CD1c-positive myeloid dendritic cell (primary cell): ENCODE measurements around the gene KLK2.

Experiments
- DNase-seq: peaks from one replicate; pipeline ENCODE4 v3.0.0-alpha.2; 2016; ENCODE audit errors: extremely low spot score

The KLK2 gene

DNA sequence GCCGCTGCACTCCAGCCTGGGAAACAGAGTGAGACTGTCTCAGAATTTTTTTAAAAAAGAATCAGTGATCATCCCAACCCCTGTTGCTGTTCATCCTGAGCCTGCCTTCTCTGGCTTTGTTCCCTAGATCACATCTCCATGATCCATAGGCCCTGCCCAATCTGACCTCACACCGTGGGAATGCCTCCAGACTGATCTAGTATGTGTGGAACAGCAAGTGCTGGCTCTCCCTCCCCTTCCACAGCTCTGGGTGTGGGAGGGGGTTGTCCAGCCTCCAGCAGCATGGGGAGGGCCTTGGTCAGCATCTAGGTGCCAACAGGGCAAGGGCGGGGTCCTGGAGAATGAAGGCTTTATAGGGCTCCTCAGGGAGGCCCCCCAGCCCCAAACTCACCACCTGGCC lies at the start of gene KLK2:
TSS of gene KLK2 (plus strand) at position 384 of the 400 bp plus-strand sequence. CDS start 35 bp downstream, outside the sequence.
- DNase-seq = no peak

DNA sequence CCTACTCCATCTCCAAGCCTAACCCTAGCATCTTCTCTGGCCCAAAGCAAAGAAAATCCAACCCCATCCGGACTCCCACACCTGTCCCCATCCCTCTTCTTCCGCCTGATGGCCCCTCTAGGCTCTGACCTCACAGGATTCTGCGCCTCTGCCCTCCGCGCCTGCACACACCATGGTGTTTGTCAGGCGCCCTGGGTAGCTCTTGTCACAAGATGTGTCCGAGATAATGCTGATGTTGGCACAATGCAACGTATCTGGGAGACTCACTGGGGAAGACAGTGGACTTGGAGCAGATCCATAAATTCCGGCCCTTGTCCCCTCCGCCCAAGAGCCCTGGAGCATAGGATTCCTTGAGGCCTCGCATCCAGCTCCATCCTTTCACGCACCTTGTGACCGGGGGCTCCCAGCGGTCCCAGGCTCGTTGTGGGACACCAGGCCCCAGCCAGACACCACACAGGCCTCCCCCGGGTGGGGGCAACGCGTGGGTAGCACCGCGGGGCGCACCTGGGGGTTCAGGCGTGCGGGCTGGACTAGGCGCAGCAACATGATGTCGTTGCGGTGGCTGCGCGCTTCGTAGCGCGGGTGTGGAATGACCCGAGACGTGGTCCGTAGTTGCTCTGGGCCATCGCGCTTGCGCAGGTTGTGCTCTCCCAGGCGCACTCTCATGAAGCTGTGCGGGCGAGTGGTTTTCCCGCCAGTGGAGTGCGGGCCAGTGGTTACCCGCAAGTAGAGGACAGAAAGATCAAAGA lies 46.6 kb upstream of the KLK2 start:
- no peak for DNase-seq

DNA sequence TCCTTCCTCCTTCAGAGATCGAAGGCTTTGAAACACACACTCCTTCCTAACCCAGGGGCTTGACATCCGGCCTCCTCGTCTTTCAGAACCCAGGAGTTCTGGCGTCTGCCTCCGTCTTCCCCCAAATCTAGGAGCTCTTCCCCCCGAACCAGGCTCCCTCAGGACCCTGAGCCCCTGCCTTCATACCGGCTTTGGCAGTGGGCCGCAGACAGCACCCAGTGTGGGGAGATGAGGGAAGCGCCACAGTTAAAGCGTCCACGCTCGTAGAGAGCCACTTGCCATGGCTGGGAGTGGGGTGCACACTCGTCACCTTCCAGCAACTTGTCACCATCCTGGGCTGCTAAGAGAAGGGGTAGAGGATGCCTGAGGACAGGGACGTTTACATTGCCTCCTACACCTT lies 45.8 kb upstream of the KLK2 start:
- no peak for DNase-seq

DNA sequence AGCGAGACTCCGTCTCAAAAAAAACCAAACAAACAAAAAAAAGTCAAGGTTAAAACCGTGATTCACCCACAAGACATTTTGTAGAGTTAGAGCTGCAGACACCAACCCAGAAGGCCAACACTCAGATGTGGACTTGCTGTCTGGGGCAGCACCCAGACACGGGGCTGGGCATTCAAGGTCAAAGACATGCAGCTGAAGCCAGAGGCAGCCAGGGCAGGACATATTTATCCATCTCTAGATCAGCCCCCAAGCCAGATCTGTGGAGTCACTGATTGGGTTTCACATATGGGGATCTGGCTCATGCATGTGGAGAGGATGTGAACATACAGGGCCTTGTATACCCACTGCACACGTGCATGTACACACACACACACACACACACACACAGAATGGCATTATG lies 43.4 kb upstream of the KLK2 start:
- no peak for DNase-seq

DNA sequence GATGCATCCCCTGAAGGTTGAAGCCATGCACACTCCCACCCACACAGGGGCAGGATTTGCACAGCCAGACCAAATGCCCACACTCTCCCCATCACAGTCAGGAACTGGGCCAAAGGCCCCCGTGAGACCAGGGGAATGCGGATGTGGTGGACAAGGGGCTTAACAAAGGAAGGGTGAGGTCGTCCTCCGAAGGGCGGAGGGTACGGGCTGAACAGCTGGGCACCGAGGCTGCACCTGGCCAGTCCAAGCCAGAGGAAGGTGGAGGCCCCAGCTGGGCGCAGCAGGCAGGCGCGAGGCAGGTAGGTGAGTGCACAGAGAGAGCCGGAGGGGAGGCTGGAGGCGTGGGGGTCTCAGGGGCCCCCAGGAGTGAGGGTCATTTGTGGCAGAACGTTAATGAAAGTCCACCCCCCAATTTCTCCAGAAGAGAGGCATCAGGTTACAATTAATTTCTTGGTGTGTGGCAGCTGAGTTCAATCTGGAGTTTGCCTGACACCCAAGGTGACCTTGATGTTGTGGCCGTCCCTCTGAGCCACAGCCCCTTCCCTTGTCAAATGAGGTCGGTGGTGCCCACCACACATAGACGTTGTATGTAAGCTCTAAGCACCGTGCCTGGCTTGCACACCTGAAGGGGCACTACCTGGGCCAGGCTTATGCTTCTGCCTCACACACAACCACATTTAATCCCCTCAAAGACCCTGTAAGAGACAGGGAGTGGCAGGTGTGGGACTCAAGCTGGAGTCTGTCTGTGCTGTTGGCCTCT lies 42.8 kb upstream of the KLK2 start:
- DNase-seq = no peak

DNA sequence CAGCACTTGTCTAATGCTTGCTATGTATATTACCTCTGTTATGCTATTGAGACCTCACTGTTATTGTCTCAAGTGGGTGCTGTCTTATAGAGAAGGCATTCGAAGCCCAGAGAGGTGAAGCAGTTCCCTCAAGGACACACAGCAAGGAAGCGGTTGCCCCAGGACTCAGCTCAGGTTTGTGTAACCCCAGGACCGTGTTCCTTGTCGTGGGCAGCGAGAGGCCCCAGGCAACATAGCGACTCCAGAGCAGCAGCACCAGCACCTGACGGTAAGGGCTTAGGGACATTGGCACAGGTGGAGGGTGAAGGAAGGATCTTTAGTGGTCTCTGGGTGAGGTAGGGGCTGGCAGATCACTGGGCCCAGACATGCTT lies 42.2 kb upstream of the KLK2 start:
- no peak for DNase-seq

DNA sequence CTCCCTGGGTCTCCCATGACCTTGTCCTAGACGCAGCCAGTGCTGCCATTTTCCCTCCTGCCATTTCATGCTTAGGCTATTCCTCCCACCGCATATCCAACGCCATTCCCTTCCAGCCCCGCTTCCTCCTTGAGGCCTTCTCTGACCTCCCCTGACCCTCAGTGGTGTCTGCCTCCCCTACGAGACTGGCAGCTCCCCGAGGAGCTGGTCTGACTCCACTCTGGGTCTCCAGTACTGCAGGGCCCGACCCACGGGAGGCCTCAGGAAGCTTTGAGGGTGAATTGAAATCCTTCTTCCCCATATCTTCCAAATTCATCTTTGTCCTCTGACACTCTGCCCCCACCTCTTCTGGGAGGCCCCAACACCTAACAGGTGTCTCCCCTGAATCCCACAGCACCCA lies 40.6 kb upstream of the KLK2 start:
- DNase-seq = no peak

DNA sequence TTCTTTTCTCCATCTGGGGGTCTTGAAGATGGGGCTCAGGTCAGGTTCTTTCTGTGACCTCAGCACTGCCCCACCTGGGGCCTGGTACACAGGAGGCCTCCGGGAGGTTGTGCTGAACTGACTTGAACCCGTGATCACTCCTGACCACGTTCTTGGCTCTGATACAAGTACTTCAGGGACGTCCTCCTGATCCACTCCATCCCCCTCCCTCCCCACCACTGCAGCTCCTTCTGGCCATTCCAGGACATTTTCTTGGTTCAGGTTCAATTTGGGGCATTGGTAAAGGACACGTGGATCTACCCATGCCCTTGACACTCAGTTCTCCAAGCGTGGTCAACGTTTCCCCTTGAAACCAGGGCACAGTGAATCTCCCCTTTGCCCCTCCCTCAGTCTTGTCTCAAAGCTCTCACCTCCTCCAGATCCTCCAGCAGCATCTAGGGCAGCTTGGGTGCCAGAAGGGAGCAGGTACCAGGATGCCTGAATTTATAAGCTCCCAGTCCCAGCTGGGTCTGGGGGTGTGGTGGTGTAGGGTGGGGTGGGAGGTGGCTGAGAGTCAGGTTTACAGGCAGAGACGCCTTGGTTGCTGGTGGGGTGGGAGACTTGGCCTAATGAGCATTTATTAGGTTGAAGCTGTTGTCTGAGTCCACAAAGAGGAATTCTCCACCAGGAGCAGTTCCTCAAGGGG lies 40.0 kb upstream of the KLK2 start, which contains the start of gene KLK15:
TSS of gene KLK15 (minus strand) at position 458 of the 685 bp plus-strand sequence. CDS start 2,082 bp downstream, outside the sequence.
- DNase-seq = no peak

DNA sequence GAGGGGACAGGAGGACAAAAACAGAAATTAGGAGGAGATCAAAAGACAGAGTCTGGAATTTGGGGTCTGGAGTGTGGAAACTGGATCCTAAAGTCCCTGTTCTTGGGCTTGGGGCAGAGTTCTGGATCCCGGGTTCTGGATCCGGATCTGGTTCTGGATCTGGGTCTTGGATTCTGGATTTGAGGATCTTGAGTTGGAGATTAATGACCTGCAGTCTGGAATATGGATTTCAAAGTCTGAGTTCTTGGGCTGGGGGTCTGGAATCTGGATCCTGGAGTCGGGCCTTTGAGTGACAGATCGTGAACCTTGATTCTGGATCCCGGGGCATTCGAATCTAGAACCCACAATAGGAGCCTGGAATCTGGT lies 39.5 kb upstream of the KLK2 start:
- no peak for DNase-seq

DNA sequence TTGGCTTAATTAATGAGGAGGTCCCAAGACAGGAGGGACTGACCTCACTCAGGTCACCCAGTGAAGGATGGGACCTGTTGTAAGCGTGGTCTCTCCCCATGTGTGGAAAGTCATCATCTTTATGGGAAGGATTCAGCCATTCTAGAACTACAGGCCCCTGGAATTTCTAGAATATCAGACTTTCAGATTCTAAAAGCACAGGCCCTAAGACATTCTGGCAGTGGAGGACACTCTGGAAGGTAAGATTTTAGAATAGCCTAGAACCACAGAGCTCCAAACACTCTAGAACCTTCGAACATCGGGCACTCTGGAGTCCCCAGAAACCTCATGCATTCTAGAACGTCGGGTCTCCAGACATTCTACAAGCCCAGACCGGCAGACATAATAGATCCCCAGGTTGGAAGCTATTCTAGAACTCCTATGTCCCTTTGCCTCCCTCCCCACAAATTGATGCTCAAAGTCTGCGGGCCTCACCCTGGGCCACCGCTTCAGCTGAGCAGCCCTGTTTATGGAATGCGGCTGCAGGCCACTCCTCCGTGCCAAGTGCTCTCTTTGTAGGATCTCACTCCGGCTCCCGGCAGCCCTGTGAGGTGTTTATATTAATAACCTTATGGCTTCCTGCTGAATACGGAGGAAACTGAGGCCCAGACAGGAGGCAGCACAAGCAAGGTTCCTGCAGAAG lies 38.0 kb upstream of the KLK2 start:
- DNase-seq = no peak

DNA sequence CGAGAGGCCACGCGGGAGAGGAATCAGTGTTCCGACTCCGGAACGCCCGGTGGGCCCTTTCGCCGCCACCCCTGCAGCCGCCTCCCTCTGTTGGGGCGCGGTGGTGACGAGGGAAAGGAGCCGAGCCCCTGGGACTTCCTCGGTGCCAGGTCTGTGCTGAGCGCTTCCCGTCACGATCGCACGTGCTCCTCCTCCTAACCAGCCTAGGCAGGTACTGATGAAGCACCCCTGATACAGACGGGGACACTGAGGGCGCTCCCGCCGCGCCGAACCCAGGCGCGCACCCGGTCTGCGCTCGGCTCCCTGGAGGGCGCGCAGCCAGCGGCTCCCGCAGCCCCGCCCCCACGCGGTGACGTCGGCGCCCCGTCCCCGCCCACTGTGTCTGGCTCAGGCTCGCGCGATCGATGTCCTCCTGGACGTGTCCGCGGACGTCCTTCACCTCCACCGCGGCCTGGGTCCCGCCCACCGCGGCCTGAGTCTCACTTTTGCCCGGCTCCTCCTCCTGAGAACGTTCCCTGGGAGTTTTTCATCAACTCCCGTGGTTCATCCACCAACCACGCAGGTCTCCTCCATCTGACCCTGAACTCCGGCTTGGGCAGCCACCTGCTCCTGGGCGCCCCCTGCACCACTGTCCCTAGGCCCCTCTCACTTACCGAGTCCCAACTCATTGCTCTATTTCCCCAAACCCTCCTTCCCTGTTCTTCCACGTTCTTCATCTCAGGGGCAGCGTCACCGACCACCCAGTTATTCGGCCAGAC lies 37.3 kb upstream of the KLK2 start:
- DNase-seq = peak; percentile 76

DNA sequence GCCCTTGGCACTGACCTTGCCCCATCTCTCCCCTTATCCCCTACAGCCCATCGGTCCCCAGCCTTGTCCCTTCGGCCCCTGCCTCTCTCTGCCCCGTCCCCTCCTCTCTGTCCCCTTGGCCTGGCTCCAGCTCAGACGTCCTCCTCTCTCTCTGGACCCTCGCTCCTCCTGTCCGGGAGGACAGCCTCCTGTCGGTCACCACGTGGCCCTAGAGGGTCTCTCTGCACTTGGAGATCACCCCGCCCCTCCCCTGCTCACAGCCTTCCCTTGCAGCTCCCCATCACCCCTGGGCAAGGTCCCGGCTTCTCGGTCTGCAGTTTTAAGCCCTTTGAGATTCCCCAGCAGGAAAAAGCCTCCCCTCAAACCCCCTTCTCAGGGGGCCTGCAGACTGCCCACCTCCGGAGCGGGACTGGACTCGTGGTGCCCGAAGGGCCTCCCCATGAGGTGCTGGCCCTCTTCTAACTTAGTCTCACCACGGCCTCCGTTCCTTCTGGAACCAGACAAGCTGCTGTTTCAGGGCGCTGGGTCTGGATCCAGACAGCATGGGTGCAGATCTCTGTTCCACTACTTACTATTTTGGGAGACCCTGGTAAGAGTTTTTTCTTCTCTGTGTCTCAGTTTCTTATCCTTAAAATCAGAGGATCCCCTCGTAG lies 36.6 kb upstream of the KLK2 start:
- DNase-seq = no peak

DNA sequence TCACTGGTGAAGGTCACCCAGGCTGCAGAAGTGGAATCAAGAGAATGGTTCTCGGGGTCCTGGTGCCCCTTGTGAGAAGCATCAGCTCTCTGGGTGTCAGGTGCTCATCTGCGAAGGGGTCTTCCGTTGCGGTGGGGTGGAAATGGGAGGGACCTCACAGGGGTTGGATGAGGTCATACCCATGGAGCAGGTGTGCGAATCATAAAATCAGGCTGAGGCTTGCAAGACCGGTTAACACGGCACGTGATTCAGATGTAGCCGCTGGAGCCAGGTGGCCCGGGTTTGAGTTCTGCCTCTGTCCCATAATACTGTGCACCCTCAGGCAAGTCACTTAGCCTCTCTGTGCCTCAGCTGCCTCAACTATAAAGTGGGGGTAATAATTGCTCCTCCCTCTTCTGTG lies 35.9 kb upstream of the KLK2 start:
- no peak for DNase-seq

DNA sequence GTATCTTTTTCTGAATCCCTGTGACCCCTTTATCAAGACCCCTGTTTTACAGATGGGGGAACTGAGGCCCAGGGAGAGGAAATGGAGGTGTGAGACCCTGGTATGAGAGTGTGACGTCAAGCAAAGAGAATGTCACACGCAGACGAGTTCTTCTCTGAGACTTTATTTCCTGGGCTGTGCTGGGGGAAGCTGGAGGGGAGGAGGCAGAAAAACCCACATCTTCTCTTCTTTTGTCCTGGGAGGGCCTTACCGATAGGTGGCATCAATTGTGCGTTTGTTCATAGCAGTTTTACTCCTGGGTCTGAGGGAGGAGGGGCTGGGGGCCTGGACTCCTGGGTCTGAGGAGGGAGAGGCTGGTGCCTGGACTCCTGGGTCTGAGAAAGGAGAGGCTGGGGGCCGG lies 35.0 kb upstream of the KLK2 start:
- no peak for DNase-seq

DNA sequence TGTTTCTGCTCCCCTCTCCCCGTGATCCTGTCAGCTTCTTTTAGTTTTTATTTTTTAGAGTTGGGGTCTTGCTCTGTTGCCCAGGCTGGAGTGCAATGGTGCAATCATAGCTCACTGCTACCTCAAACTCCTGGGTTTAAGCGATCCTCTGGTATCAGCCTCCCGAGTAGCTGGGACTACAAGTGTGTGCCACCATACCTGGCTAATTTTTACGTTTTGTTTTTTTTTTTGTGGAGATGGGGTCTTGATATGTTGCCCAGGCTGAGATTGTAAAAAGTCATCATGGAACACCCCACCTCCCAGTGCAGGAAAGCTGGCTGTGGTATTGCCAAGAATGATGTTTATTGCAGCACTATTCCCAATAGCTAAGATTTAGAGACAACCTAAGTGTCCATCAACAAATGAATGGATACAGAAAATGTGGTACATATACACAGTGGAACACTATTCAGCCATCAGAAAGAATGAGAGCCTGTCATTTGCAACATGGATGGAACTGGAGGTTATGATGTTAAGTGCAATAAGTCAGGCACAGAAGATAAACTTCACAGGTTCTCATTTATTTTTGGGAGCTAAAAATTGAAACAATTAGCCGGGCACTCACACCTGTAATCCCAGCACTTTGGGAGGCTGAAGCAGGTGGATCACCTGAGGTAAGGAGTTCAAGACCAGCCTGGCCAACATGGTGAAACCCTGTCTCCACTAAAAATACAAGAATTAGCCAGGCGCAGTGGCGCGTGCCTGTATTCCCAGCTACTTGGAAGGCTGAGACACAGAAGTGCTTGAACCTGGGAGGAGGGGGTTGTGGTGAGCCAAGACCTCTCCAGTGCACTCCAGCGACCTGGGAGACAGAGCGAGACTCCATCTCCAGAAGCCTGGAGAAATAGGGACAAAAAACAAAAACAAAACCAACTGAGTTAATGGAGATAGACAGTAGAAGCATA lies 33.3 kb upstream of the KLK2 start:
- DNase-seq = no peak

DNA sequence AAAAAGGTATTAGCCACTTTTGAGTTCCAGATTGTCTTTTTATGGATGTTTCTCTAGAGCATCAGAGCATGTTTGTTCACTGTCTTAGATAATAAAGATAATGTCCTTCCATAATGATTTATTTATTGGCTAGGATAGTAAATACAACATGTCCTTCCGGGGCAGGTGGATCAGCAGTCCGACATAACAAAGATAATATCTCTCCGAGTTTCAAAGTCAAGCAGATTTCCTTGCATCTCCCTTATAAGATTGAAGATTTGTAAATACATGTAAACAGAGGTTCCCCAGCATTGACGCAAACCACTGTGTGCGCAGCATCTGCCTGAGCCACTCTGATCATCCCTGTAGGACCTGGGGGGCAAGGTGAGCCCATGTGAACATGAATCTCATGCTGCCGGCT lies 31.1 kb upstream of the KLK2 start:
- no peak for DNase-seq

DNA sequence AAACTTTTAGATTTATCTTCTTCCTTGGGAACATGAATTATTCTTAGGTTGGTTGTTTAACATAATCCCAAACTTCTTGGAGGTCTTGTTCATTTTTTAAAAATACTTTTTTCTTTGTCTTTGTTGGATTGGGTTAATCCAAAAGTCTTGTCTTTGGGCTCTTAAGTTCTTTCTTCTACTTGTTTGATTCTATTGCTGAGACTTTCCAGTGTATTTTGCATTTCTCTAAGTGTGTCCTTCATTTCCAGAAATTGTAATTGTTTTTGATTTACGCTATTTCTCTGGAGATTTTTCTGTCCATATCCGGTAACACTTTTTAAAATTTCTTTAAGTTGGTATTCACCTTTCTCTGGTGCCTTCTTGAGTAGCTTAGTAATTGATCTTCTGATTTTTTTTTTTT lies 30.0 kb upstream of the KLK2 start:
- DNase-seq = no peak

DNA sequence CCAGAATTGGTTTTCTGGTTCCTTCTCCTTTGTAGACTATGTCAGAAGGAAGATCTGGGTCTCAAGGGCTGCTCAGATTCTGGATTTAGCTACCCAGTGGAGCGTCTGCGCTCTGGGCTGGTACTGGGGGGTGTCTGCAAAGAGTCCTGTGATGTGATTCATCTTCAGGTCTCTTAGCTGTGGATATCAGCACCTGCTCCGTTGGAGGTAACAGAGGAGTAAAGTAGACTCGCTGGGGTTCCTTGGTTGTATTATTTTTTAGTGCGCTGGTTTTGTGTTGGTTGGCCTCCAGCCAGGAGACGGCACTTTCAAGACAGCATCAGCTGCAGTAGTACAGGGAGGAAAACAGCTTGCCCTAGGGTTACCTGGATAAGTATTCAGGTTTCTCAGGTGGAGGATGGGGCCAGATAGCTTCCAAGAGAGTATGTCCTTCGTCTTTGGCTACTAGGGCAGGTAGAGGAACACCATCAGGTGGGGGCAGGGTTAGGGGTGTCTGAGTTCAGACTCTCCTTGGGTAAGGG lies 29.5 kb upstream of the KLK2 start:
- DNase-seq = no peak

DNA sequence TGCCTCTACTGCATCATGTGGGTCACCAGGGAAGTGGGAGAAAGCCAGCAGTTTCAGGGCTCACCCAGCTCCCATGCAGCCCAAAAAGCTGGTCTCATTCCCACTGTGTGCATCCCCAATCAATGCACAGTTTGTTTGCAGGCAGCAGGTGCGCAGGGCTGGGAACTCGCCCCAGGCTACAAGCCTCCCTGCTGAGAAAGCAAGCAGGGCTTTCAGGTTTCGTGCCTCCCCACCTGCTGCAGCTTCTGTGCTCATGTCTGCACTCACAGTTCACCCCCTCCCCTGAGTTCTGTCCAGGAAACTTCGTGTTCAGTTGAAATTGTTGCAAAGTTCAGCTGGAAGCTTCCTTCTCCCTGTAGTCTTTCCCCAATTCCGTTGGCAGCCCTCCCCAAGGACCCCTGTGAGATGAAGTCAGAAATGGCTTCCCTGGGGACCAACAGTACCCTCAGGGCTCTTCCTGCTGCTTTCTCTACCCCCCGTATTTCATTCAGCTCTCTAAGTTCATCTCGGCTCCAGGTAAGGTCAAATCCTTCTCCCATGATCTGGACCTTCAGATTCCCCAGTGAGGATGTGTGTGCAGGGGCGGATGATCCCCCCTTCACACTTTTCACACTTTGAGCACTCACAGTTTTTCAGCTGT lies 28.8 kb upstream of the KLK2 start:
- DNase-seq = no peak
